ENCODE results near the gene PKP2. TPM values are rescaled to one million over a fixed set of nuclear protein-coding genes. Genes with fewer than 3 reads are reported as not detected.

The PKP2 gene
- total RNA-seq, 5 donors from 2014 or later (not counting 1 experiment from before 2014, with no cell fraction given): 0.45 to 1.3 (median 0.93) TPM

GRCh38 chr12:32765906-32766305 is 130.7 kb downstream of the PKP2 start:
- H3K4me1 Mint-ChIP-seq: no peaks in the 10 kb centered on the region
- H3K27me3 Mint-ChIP-seq: peaks cover 17 to 28% of the 10 kb centered on the region in 2 donors
- no CpG with 5 or more reads among the region's 4 CpGs for WGBS (ENCODE audit: insufficient coverage)
- Histone ChIP-seq H3K36me3 (ENCODE audit: control insufficient read depth in 2 of 2, extremely low read depth in 1 of 2, insufficient read depth in 1 of 2, low read length in 1 of 2) (no peaks in the 10 kb centered on the region), H3K4me1 (ENCODE audit: control insufficient read depth in 1 of 2, extremely low read depth in 1 of 2, insufficient read depth in 2 of 2, low read length in 2 of 2) (no peaks in the 10 kb centered on the region), H3K9me3 (no peaks in the 10 kb centered on the region), H3K27ac (ENCODE audit: low read length) (no peak overlapping the region), H3K4me3 (ENCODE audit: control insufficient read depth in 1 of 2, extremely low read depth in 1 of 2, low read length in 1 of 2) (no peak overlapping the region), H3K27me3 (replicated peaks in 1 of 2; ENCODE audit: control insufficient read depth in 2 of 2, extremely low read depth in 1 of 2, insufficient read depth in 2 of 2, low read length in 1 of 2) (peaks cover 0 to 7% of the 10 kb centered on the region in 2 experiments)
- no peak for DNase-seq
- ChIA-PET POLR2A (no interaction called here), CTCF (interaction anchor here in 1 of 2 donors (0.7 kb wide), 1 partner anchor 1394 kb away, joined by 3 read pairs; no protein-coding TSS in a partner anchor)
- ATAC-seq (replicated peaks in 1 of 4): no peak
- H3K27ac Mint-ChIP-seq: no peak overlapping the region
- H3K9me3 Mint-ChIP-seq: no peaks in the 10 kb centered on the region
- no peaks in the 10 kb centered on the region for H3K36me3 Mint-ChIP-seq
- H3K4me3 Mint-ChIP-seq: no peak overlapping the region

GRCh38 chr12:32761716-32762115 is 134.9 kb downstream of the PKP2 start:
- no peaks in the 10 kb centered on the region for H3K9me3 Mint-ChIP-seq
- Histone ChIP-seq H3K27ac (ENCODE audit: low read length) (no peak overlapping the region), H3K27me3 (replicated peaks in 1 of 2; ENCODE audit: control insufficient read depth in 2 of 2, extremely low read depth in 1 of 2, insufficient read depth in 2 of 2, low read length in 1 of 2) (peaks cover 0 to 6% of the 10 kb centered on the region in 2 experiments), H3K9me3 (no peaks in the 10 kb centered on the region), H3K4me3 (ENCODE audit: control insufficient read depth in 1 of 2, extremely low read depth in 1 of 2, low read length in 1 of 2) (no peak overlapping the region), H3K4me1 (ENCODE audit: control insufficient read depth in 1 of 2, extremely low read depth in 1 of 2, insufficient read depth in 2 of 2, low read length in 2 of 2) (no peaks in the 10 kb centered on the region), H3K36me3 (ENCODE audit: control insufficient read depth in 2 of 2, extremely low read depth in 1 of 2, insufficient read depth in 1 of 2, low read length in 1 of 2) (no peaks in the 10 kb centered on the region)
- H3K36me3 Mint-ChIP-seq: no peaks in the 10 kb centered on the region
- peaks cover 6 to 7% of the 10 kb centered on the region in 2 donors for H3K27me3 Mint-ChIP-seq
- POLR2A ChIA-PET: interaction anchor here in 1 of 2 donors (0.5 kb wide), 1 partner anchor 641 kb away, joined by 3 read pairs; no protein-coding TSS in a partner anchor
- H3K4me3 Mint-ChIP-seq: no peak overlapping the region
- DNase-seq (no peak), ATAC-seq (replicated peaks in 1 of 4) (no peak)
- no peaks in the 10 kb centered on the region for H3K4me1 Mint-ChIP-seq
- no CpG with 5 or more reads among the region's 1 CpG for WGBS (ENCODE audit: insufficient coverage)
- CTCF ChIA-PET: interaction anchor here in 1 of 2 donors (0.6 kb wide), 2 partner anchors 827 to 1336 kb away, joined by 4 read pairs; no protein-coding TSS in a partner anchor
- H3K27ac Mint-ChIP-seq: no peak overlapping the region

GRCh38 chr12:32757157-32757556 is 139.4 kb downstream of the PKP2 start:
- DNase-seq: no peak
- Histone ChIP-seq H3K27ac (ENCODE audit: low read length) (no peak overlapping the region), H3K4me3 (ENCODE audit: control insufficient read depth in 1 of 2, extremely low read depth in 1 of 2, low read length in 1 of 2) (no peak overlapping the region), H3K36me3 (ENCODE audit: control insufficient read depth in 2 of 2, extremely low read depth in 1 of 2, insufficient read depth in 1 of 2, low read length in 1 of 2) (peaks cover 5 to 9% of the 10 kb centered on the region in 2 donors), H3K9me3 (no peaks in the 10 kb centered on the region), H3K4me1 (ENCODE audit: control insufficient read depth in 1 of 2, extremely low read depth in 1 of 2, insufficient read depth in 2 of 2, low read length in 2 of 2) (peaks cover 10 to 13% of the 10 kb centered on the region in 2 experiments), H3K27me3 (replicated peaks in 1 of 2; ENCODE audit: control insufficient read depth in 2 of 2, extremely low read depth in 1 of 2, insufficient read depth in 2 of 2, low read length in 1 of 2) (peaks cover 0 to 6% of the 10 kb centered on the region in 2 experiments)
- ChIA-PET CTCF (interaction anchor here (0.5 to 3.9 kb wide), 5 partner anchors 489 to 1634 kb away, joined by 3 to 84 read pairs (median 7); partner anchors contain the start of gene ALG10 (in 1 of the 2)), POLR2A (no interaction called here)
- no peak overlapping the region for H3K27ac Mint-ChIP-seq
- peaks cover 18 to 25% (median 21%) of the 10 kb centered on the region in 3 donors for H3K4me1 Mint-ChIP-seq
- no peak for ATAC-seq (replicated peaks in 1 of 4)
- peaks cover 1 to 5% of the 10 kb centered on the region in 2 donors for H3K27me3 Mint-ChIP-seq
- no CpG with 5 or more reads among the region's 3 CpGs for WGBS (ENCODE audit: insufficient coverage)
- H3K36me3 Mint-ChIP-seq: peaks cover 11% of the 10 kb centered on the region
- H3K9me3 Mint-ChIP-seq: no peaks in the 10 kb centered on the region
- H3K4me3 Mint-ChIP-seq: no peak overlapping the region

- Histone ChIP-seq H3K36me3 (ENCODE audit: control insufficient read depth in 2 of 2, extremely low read depth in 1 of 2, insufficient read depth in 1 of 2, low read length in 1 of 2) (peaks cover 5 to 15% of the 10 kb centered on the region in 2 donors), H3K4me1 (ENCODE audit: control insufficient read depth in 1 of 2, extremely low read depth in 1 of 2, insufficient read depth in 2 of 2, low read length in 2 of 2) (peaks cover 10 to 13% of the 10 kb centered on the region in 2 experiments), H3K4me3 (ENCODE audit: control insufficient read depth in 1 of 2, extremely low read depth in 1 of 2, low read length in 1 of 2) (peak overlapping the region in 1 of 2 donors; percentile 93), H3K9me3 (no peaks in the 10 kb centered on the region), H3K27me3 (replicated peaks in 1 of 2; ENCODE audit: control insufficient read depth in 2 of 2, extremely low read depth in 1 of 2, insufficient read depth in 2 of 2, low read length in 1 of 2) (peaks cover 0 to 6% of the 10 kb centered on the region in 2 experiments), H3K27ac (ENCODE audit: low read length) (peak overlapping the region; percentile 90)
- no peak for DNase-seq
- CTCF ChIA-PET: interaction anchor here (0.6 to 3.9 kb wide), 20 partner anchors 11 to 1440 kb away, joined by 3 to 84 read pairs (median 6); partner anchors contain the start of genes ALG10 (in 2 of the 2), AMN1 (in 1 of the 2), DNM1L (in 1 of the 2) and ETFBKMT (in 1 of the 2)
- Mint-ChIP-seq H3K4me1 (peaks cover 18 to 28% (median 21%) of the 10 kb centered on the region in 3 donors), H3K4me3 (peak overlapping the region; percentile 84 to 96 (median 86)), H3K9me3 (no peaks in the 10 kb centered on the region), H3K36me3 (peaks cover 15% of the 10 kb centered on the region), H3K27me3 (no peaks in the 10 kb centered on the region), H3K27ac (peak overlapping the region; percentile 84 to 93)
- 36% methylated on average over 4 of the region's 8 CpGs for WGBS (ENCODE audit: insufficient coverage)
- no peak for ATAC-seq (replicated peaks in 1 of 4)
- POLR2A ChIA-PET: interaction anchor here in 1 of 2 donors (1.1 to 1.6 kb wide), 2 partner anchors 1265 to 1266 kb away, joined by 5 to 25 read pairs; partner anchors contain the start of gene ALG10
Measured at GRCh38 chr12:32756476-32757066, 140.0 kb downstream of the PKP2 start.

- peaks cover 8 to 22% of the 10 kb centered on the region in 2 donors for H3K36me3 ChIP-seq (ENCODE audit: control insufficient read depth in 2 of 2, extremely low read depth in 1 of 2, insufficient read depth in 1 of 2, low read length in 1 of 2)
- Mint-ChIP-seq H3K36me3 (peaks cover 19% of the 10 kb centered on the region), H3K4me1 (peaks cover 18 to 28% (median 21%) of the 10 kb centered on the region in 3 donors), H3K4me3 (peak within 1 kb of the TSS; percentile 84 to 96 (median 86)), H3K27ac (peak within 1 kb of the TSS; percentile 84 to 93), H3K27me3 (no peaks in the 10 kb centered on the region), H3K9me3 (no peaks in the 10 kb centered on the region)
- peak within 1 kb of the TSS; percentile 90 for H3K27ac ChIP-seq (ENCODE audit: low read length)
- WGBS (ENCODE audit: insufficient coverage): 0% methylated on average over 22 of the region's 39 CpGs
- ATAC-seq (replicated peaks in 1 of 4) (peak; percentile 91 to 92 (median 92)), DNase-seq (peak; percentile 68 to 96 (median 79))
- H3K27me3 ChIP-seq (replicated peaks in 1 of 2; ENCODE audit: control insufficient read depth in 2 of 2, extremely low read depth in 1 of 2, insufficient read depth in 2 of 2, low read length in 1 of 2): peaks cover 0 to under 1% of the 10 kb centered on the region in 2 experiments
- peaks cover 10 to 13% of the 10 kb centered on the region in 2 experiments for H3K4me1 ChIP-seq (ENCODE audit: control insufficient read depth in 1 of 2, extremely low read depth in 1 of 2, insufficient read depth in 2 of 2, low read length in 2 of 2)
- ChIA-PET CTCF (interaction anchor here (0.5 to 3.9 kb wide), 35 partner anchors 9 to 1440 kb away, joined by 3 to 84 read pairs (median 4); partner anchors contain the start of genes ALG10 (in 2 of the 2), AMN1 (in 1 of the 2), DNM1L (in 1 of the 2) and ETFBKMT (in 1 of the 2)), POLR2A (interaction anchor here (0.5 to 1.6 kb wide), 7 partner anchors 13 to 1428 kb away, joined by 3 to 25 read pairs (median 4); partner anchors contain the start of genes ALG10 (in 1 of the 2) and DNM1L (in 1 of the 2))
- H3K9me3 ChIP-seq: no peaks in the 10 kb centered on the region
- peak within 1 kb of the TSS; percentile 93 to 97 for H3K4me3 ChIP-seq (ENCODE audit: control insufficient read depth in 1 of 2, extremely low read depth in 1 of 2, low read length in 1 of 2)
Measured at GRCh38 chr12:32755654-32756475, 140.7 kb downstream of the PKP2 start, which contains the start of gene YARS2. YARS2 (minus strand) TSS chr12:32755897; CDS start chr12:32755874, 23 bp downstream.

Data from T-cell (primary cell).